HG03135 (cell line): ENCODE data around the gene CRB1.

Experiments used
- ATAC-seq: cut with Tn5 transposase; IDR thresholded peaks from one replicate; pipeline ENCODE4 v1.9.1; 2021; ENCODE audit warnings: mild to moderate bottlenecking, moderate library complexity; ENCODE audit not compliant: unreplicated experiment

Gene CRB1

DNA sequence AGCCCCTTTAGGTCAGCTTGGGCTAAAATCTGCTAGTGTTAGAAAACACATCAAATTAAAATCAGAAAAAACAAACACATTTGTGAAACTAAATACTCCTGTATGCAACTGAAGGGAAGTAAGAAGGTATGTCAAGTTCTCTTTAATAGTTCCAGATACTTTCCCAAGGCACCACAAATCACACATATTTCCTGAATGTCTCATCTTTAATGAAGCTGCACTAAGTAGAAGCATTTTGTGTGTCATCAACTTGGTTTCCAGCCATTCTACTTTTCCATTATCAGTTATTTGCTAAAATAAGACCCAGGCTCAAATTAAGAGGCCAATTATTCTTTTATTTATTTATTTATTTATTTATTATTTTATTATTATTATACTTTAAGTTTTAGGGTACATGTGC lies 34.7 kb downstream of the CRB1 start:
- ATAC-seq, result no peak

DNA sequence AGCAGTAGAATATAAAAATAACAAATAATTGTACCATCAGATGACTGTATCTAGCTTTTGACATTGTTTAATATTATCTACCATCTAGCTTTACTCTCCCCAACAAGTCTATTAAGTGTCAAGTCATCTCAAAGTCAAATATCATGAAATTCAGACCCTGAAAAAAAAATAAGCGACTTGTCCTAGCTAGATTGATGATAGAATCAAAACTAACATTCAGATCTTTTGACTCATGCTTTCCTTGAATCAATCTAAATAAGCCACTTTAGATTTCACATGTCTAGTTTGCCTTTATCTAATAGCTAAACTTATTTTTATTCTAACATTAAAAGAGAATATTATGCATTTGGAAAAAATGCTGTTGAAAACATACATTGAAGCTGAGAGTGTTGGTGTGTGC lies 35.4 kb downstream of the CRB1 start:
- no peak for ATAC-seq

DNA sequence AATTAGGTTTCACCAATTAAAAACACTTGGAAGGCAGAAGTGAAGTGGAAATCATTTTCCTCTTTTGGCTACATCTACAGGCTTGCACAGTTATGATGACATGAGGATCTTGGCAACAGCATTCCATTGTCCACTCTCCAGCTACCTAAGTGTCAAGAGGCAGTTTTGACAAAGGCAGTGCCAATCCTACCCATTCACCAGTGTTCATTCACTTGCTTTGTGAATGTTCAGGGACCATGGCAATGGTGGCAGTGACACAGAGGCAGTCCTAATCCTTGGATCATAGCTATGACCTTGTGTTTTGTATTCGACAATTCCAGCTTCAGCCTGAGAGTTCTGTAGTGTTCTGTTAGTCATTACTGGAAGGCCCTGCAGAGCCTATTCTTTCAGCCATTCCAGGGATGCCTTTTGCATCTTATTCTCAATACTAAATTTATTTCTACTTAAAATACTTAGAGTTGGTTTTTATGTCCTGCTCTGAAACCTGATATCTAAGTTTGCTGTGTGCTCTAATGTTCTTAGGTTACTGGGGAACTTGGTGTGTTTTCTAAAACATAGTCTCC lies 36.7 kb downstream of the CRB1 start:
- no peak for ATAC-seq

DNA sequence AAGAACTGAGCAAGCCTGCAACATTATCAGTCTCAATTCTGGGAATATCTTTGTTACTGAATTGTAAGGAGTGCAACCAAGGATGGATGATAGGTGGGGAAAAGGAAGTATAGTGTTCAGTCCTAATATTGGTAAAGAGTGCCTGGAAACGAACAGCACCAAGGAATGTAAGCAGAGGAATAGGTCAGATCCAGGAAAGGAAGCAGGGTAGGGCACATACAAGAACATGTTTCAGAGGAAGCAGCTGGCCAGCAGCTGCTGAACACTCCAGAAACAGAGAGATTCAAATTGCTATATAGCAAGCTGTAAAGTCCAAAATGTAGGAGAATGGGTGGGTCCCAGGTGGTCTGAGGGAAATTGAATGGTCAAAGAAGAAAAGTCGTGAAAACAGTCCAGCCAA lies 37.9 kb downstream of the CRB1 start:
- ATAC-seq, result no peak

DNA sequence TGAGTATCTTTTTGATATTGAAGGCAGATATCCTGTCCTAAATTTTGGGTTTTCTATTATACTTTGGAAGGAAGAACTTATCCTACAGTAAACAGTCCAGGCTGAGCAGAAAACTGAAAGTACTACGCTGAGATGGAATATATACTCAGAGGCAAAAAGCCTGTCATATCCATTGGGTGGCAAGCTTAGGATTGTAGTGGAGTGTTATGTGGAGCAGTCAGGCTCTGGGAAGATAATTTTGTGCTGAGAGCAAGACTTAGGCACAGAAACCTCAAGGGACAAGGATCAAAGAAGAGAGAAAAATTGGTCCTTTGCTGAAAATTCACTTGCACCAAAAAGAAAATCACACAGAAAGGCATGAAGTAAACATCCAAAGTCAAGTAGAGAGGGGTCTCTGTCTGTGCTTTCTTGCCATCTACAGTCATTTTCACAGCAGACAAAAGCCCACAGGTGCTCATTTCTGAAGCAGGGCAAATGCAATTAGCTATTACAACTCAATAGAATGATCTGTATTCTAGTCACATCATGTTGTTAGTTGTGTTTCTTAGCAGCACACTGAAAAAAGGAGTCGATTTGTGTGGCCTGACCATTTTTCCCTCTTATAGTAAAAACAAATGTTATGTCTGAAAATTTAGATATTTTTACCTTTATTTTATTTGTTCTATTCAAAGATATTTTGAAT lies 38.5 kb downstream of the CRB1 start:
- ATAC-seq, result no peak

DNA sequence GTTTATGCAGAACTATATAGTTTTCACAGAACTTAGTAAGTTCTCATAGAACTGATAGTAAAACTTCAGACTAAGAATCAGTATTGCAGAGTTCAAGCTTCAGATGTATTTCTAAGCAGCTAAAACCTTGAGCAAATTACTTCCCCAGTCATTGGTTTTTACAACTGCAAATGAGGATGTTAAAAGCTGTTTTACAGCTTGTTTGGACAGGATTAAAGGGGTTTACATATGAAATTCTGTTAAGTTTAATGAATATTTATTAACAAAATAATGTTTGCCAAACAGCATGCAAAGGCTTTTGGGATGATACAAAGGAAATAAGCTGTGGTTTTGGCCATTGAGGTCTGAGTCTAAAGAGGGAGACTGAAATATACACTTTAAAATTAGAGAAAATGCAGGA lies 39.1 kb downstream of the CRB1 start:
- no peak for ATAC-seq

DNA sequence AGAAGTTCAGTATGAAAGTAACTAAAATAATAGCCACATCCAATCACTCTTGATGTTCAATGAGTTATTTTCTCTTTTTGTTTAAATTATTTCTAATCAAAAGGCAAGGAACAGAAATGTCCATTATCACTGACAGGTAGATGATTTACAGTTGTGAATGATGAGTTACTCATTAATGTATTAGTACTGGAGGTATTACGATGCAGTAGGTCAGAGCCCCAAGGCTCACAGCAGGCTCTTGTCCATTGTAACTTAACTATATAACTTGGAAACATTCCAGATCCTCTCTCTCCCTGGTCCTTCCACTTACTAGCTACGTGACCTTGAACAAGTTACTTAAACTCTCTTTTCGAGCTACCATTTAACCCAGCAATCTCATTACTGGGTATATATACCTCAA lies 39.5 kb downstream of the CRB1 start:
- ATAC-seq, result no peak

DNA sequence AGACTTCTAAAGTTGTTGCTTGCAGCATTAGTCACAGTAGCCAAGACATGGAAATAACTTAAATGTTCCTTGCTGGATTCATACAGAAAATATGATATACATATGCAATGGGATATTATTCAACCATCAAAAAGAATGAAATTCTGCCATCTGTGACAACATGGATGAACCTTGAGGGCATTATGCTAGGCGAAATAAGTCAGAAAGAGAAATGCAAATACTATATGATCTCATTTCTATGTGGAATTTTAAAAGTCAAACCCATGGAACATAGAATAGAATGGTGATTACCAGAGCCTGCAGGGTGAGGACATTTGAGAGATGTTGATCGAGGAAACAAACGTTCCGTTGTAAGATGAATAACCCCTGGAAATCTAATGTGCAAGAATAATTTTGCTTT lies 43.0 kb downstream of the CRB1 start:
- no peak for ATAC-seq

DNA sequence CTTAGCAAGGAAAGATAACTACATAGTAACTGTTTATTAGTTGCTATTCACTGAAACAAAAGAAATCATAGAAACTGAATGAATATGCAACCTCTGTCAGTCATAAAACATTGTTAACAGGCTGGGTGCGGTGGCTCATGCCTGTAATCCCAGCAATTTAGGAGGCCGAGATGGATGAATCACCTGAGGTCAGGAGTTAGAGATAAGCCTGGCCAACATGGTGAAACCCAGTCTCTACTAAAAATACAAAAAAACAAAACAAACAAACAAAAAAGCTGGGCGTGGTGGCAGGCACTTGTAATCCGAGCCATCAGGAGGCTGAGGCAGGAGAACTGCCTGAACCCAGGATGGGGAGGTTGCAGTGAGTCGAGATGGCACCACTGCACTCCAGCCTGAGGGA lies 44.1 kb downstream of the CRB1 start:
- ATAC-seq, result no peak

DNA sequence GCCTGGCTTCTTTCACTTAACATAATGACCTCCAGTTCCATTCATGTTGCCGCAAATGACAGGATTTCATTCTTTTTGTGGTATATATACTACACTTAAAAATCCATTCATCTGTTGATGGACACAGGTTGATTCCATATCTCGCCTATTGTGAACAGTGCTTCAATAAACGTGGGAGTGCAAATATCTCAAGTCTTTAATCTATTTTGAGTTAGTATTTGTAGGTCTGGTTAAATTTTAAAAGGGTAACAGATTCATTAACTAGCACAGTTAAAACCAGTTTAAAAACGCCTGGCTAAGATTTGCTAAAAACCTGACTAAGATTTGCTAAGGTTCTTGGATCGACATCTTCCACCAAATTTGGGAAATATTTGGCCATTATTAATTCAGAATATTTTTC lies 45.7 kb downstream of the CRB1 start:
- ATAC-seq, result no peak

DNA sequence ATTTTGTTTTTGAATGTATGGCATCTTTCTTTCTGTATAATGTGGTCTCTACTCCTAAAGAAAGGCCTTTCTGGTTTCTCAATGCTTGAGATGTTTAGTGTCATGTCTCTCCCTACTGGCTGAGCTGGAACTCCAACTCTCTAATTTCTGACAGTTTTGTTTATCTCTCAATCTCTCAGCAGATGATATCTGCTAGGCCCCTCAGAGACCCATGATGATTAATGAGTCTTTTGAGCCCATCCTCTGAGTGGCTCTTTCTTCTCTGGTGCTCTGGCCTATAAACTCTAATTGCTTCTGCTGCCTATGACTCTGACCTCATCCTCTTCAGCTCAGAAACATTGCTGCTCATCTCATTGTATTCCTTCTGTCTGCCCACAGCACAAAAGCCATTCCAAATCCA lies 46.6 kb downstream of the CRB1 start:
- no peak for ATAC-seq

DNA sequence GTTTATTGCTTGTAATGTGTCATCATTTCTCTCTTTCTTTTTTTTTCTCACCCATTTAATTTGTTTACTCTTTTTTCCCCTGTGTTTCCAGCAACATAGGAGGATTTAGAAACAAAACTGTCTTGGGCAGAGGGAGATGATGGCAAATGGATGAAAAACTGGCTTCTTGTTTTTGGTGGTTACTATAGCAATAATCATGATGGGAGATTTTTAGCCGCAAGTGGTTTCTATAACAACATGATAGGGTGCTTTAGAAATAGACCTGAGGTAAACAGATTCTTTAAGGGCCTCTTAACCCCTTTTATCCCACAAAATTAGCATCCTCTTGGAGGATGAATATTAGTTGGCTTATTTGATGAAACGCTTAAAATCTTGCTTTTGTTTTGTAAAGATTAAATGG lies 51.6 kb downstream of the CRB1 start:
- ATAC-seq, result no peak

DNA sequence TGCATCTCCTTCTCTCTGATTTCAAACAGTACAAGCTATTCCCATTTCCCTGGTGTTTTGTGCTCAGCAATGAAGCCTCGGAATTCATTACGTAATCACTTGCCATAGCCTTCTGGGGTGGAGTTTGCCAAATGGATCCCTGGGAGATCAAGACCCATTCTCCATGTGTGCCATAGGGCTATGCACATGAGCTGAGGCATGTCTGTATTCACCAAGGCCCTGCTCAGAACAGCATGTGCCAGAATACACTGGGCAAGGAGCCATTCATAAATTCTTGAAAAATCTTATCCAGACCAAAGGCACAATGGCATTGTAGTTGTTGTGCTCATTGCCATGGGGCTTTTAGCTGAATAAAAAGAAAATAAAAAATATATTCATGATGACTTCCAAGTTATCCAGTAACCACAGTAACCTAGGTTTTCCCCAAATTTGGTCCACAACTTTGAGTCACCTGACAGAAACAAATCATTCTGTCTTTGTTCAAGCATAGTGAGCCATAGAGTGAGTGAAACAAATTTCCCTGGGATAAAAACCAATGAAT lies 53.0 kb downstream of the CRB1 start:
- ATAC-seq, result no peak

DNA sequence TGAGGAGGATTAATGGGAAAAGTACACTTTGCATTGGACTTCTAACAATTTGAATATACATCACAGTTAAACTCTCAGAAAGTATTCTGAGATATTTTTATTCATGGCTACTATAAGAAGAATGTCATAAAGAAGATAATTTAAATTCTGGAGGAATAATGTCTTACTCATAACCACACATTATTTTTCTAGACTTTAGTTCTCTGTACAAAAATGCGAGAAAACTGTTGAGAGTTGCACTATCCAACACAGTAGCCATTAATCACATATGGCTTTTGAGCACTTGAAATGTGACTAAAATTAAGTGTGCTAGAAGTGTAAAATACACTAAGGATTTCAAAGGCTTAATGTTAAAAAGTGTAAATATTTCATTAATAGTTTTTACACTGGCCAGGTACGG lies 53.8 kb downstream of the CRB1 start:
- ATAC-seq, result no peak

DNA sequence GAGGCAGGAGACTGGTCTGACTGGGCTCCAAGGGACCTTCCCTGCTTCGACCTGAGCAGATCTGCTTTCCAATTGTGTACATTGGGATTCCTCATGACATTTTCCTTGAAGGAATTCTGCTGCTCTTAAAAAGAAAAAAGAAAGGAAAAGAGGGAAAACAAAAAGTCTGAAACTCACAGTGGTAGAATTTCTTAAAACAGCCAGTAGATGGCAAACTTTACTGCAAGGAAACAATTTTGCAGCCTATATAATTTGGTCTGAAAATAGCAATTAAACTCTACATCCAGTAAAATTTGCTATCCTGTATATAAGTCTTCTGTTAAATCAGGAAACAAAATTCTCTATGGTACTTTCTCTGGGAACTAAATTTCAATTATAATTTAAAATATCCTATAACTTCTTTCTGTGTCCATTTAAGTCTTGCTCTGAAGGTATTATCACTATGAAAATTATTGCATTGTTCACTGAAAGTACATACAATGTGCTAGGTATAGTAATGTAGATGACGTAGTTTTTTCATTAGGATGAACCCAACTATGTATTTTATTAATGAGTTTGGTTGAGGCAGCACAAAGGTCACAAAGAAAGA lies 59.8 kb downstream of the CRB1 start:
- ATAC-seq, result no peak

DNA sequence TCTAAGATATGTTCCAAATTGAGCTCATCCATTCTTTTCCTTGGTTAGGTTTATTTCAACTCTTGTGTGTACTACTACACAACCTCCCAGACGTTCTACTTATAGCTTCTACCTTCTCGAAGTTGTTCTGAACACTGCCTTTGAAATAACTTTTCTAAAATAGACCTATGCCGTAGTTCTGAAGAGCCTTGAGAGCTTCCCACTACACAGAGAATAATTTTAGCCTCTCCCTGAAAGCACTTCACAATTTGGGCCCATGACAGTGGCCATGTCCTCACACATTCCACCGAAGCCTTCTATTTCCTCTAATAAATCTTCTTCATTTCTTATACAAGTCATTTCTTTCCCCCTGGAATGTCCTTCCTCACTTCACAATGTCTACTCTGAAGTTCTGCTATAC lies 62.2 kb downstream of the CRB1 start:
- no peak for ATAC-seq

DNA sequence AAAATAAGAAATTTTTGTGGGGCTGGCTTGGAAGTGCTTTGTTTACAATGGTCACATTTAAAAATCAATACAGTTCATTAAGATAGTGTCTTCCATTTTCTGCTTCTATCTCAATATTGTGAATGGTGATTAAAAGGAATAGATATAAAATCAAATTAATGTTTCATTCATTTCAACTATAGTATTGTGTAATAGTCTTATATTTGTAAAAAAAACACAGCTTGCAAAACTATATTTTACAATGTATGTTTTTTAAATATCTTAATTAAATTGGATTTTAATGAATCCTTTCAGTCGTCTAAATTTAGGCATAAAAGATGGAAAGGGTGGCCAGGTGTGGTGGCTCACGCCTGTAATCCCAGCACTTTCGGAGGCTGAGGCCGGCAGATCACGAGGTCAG lies 63.5 kb downstream of the CRB1 start:
- ATAC-seq, result no peak

DNA sequence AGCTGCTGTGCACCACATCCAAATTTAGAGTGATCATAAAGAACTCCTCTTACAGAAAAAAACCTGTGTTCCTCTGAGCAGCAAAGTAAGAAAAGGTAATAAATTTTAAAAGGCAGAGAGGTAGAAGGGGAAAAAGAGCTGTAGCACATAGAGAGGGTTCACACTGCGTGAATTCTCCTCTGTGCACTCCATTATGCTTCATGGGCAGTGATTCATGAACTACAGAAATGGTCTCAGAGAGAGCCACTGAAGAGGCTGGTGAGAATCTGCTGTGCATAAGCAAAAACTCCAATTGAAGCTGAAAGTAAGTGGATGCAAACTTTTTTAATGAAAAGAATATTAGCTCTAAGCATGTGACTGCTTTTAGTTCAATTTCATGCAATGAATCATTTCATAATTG lies 65.0 kb downstream of the CRB1 start:
- no peak for ATAC-seq

DNA sequence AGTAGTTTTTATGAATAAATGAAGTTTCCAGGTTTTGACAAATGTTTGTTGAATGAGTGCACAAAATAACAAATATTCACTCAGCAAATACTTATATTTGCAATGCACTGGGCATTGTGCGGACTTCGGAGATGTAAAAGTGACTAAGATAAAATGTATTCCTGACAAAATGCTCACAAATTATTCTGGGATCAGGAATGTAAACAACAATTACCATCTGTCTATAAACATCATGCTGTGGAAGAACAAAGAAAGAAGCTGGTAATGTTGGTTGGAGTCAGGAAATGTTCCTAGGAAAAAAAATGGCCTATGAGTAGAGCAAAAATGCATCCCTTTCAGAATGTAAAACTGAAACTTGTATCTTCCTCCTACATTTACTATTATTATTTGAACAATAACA lies 68.5 kb downstream of the CRB1 start:
- no peak for ATAC-seq

DNA sequence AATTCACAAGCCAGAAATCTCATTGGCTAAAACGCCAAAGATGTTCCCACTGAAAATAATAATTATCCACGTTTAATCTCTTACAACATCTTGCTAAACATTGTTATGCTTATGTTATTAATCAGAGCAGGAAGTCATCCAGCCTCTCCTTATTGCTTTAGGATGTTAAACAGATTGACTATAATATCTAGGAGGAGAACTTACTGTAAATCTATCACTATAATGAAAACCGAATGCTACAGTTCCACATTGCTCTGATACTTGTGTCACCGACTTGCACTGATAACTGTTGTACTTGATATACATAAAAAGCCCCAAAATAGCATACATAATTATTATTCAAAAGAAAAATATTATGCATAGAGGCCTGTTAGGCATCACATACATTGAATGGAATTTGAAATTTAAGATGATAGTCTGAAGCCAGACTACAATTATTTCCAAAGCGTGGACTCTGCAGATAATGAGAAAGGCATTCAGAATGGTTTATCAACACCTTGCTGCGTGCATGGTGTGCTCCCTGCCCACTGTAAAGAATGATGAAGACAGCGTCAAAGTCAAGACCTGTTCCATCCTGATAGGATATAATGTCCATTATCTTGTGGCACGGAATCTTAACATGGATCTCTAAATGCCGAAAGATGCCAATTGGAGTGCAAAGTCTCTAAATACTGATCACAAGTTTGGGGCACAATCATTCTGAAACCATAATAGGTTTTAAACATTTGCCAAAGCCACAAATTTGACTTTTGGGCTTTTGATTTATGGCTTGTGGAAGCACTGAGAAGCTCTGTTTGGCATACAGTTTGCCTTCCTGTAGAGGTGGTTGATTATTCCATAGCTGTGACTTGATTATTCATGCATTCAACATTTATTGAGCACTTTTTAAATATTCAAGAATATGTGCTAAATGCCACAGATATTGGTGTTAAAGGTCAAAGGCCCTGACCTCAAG lies 71.3 kb downstream of the CRB1 start:
- ATAC-seq, result no peak

DNA sequence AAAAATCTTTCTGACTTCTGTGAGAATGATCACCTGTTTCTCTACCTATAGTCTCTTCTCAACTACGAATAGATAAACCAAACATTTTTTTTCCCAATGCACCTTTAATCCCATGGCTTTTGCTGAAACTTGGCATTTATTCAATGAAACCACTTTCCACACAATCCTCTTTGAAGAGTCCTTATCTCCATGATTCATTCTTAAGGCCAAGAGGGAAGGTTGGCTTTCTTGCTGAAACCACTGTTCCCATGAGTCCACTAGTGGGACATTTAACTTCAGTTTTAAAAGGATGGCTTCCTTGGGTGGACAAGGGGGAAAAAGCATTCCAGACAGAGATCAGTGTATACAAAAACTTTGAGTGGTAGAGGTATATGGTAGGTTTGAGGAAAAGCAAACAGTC lies 73.6 kb downstream of the CRB1 start:
- no peak for ATAC-seq
